GM21529 (cell line): ENCODE measurements around the gene CCDC149.

Experiments used
- ATAC-seq: cut with Tn5 transposase; IDR thresholded peaks from one replicate; pipeline ENCODE4 v1.9.1; 2021; ENCODE audit not compliant: unreplicated experiment

Gene CCDC149

DNA sequence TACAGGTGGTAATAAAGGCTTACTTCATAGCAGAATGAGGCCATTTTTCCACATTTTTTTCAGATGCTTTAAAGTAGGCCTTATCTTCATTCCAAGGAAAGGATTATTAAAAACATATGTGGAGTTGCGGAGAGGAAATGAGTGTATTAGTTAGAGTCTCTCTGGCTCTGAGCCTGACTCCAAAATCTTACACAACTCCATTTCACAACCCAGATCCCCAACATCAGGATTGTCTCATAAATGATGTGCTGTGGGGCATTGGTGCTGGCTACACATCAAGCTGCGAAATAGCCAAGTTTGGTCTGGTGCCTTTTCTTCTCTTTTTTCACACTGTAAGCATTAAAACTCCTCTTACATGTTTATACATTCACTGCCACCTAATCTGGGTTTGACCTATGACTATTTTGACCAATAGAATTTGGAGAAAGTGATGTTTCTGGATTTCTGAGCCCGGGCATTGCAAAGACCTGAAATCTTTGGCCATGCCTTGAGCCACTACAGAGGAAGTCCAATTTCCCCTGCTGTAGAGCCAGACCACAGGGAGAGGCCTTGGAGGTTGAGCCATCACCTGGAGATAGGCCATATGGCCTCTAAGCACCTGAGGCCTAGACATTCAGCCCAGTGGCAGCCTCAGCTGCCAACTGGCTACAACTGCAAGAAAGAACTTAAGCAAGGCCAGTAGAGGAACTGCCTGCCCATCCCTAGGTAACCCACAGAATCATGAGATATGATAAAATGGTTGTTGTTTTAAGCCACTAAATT lies 134.2 kb downstream of the CCDC149 start:
- no peak for ATAC-seq

DNA sequence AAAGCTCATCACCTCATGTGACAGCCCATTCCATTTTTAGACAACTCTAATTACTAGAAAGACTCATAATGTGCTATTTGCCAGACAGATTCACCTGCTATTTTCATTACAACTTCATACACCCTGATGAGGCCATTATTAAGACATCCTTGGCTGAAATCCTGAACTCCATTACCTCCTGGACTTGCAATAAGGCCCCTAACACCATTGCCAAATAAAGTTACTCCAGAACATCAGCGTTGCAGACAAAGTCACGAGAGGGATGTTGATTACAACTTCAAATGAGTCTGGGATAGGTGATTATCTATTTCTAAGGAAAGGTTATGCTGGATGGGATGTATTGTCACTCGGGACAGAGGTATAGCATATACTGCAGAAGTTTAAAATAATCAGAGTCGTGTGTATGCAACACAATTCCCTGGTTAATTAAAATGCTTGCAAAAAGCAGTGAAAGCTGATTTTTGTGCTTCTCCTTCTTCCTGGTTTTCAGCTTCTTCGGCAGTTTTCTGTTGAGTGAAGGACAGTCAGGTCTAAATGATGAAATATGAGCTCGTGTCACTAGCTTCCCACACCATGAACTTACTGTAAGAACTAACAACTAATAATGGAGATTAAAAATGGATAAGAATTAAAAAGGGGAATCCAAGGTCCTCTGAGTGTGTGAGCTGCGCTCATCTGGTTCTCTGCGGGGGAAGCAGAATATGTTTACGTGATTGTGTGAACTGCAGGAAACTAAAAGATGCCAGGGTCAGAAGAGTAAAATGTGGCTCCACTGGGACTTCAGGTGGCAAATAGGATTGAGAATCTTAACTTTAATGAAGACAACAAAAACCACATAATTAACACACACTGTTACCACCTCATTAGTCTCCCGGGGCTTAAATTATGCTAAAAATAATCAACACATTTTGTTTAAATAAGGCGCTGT lies 135.0 kb downstream of the CCDC149 start:
- ATAC-seq = no peak

DNA sequence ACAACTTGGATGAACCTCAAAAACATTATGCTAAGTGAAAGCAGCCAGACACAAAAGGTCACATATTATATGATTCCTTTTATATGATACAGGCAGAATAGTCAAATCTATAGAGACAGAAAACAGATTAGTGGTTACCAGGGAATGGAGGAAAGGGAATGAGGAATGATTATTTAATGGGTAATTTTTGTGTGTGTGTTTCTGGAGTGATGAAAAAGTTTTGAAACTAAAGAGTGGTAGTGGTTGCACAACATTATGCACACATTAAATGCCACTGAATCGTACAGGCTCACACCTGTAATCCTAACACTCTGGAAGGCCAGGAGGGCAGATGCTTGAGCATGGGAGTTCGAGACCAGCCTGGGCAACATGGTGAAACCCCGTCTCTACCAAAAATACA lies 137.1 kb downstream of the CCDC149 start:
- no peak for ATAC-seq

DNA sequence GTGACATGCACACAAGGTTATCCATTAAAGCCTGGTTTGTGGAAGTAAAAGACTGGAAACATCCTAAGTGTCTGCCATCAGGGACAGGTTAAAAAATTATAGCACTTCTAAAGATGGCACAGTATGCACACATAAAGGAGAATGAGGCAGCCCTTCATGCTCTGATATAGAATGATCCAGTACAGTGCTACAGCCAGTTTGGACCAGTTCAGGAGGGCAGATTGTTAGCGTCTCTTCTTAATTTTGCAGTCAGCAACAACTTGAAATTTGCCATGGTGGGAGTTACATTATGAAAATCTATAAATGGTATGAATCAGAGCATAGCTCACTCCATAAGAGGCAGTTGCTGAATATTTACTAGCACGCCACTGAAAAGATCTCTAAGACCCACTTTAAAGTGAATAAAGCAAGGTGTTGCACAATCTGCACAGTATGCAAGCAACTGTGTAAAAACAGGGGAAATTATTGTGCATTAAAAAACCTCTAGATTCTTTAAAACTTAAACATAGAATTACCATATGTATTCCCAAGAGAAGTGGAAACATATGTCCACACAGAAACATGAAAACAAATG lies 137.7 kb downstream of the CCDC149 start:
- no peak for ATAC-seq

DNA sequence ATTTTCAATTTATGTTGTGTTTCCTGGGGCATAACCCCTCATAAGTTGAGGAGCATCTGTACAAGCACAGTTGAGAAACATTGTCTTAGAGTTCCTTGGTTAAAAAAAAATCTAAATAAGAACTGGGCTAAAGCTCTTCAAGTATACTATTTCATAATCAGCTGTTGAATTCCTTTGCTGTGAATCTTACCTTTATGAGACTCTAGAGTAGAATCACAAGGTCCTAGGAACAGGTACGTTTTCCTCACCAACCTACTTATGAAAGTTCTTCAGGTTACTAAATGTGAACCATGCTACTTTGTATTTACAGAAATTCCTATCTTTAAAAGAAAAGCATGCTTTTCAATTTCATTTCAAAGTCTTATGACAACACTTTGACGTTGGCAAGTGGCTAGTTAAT lies 138.4 kb downstream of the CCDC149 start:
- no peak for ATAC-seq

DNA sequence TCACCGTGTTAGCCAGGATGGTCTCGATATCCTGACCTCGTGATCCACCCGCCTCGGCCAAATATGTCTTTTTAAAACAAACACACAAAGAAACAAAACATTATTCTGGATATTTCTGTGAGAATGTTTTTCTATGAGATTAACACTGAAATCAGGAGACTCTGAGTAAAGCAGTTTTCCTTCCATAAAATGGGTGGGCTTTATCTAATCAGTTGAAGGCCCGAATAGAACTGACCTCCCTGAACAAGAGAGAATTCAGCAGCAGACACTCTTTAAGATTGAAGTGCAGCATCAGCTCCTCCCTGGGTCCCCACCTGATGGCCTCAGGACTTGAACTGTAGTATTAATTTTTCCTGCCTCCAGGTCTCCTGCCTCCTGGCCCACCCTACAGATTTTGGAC lies 139.9 kb downstream of the CCDC149 start:
- ATAC-seq = no peak

DNA sequence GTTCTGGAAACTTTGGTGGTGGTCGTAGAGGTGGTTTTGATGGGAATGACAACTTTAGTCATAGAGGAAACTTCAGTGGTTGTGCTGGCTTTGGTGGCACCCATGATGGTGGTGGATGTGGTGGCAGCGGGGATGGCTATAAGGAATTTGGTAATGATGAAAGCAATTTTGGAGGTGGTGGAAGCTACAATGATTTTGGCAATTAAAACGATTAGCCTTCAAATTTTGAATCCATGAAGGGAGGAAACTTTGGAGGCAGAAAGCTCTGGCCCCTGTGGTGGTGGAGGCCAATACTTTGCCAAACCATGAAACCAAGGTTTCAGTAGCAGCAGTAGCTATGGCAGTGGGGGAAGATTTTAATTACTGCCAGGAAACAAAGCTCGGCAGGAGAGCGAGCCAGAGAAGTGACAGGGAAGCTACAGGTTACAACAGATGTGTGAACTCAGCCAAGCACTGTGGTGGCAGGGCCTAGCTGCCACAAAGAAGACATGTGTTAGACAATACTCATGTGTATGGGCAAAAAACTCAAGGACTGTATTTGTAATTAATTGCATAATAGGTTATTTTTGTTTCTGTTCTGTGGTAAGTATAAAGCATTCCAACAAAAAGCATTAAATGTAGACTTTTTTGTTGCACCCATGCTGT lies 140.7 kb downstream of the CCDC149 start:
- ATAC-seq = no peak

DNA sequence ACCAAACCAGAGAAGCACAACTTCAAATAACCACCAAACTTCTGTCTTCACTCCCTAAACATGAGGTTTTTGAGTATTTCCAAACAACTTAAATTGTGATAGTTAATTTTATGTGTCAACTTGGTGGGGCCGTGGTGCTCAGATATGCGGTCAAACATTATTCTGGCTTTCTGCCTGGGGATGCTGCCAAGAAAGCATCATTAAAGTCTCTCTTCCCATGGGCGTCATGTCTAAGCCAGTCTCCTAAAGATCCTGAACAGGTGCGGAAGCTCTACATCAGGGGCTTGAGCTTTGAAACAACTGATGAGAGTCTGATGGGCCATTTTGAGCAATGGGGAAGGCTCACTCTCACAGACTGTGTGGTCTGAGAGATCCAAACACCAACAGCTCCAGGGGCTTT lies 141.6 kb downstream of the CCDC149 start:
- no peak for ATAC-seq

DNA sequence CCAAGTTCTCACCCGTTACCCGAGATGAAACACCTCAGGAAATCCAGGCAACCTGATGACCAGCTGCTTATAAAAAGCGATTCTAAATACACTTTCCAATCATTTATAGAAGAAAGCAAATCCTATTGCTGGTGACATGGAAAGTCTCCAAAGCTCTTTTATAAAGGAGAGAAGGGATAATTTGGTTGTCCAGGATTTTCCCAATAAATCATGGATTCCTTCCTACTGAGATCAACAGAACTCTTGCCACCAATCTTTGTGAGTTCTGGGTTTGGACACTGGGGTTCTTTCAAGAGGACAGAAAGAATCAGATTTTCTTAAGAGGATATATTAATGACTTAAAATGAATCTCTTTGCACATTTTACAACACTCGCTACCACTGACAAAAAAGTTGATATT lies 142.2 kb downstream of the CCDC149 start:
- no peak for ATAC-seq

DNA sequence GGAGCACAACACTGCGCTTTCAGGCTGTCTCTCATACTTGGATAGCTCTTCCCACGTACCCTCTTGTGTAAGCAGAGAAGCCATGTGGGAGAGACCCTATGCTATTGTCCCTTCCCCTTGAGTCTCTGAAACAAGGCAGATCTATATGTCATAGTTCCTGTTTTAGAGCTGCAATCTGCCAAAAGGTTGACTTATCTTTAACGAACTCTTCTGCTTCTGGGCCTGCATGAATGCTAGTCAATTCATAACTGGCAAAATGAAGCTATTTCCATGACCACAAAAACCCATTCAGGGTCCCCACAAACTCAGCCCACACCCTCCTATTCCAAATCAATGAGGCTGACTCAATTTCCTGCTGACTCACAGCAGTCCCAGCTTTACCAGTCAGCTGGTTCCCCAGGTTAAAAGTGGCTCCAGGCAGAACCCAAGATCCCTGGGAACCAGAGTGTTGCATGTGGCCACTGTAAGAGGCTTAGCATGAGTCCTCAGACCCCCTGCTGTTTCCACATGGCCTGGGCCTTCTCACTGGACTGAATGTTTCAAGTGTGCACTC lies 142.7 kb downstream of the CCDC149 start:
- ATAC-seq = peak; percentile 76

DNA sequence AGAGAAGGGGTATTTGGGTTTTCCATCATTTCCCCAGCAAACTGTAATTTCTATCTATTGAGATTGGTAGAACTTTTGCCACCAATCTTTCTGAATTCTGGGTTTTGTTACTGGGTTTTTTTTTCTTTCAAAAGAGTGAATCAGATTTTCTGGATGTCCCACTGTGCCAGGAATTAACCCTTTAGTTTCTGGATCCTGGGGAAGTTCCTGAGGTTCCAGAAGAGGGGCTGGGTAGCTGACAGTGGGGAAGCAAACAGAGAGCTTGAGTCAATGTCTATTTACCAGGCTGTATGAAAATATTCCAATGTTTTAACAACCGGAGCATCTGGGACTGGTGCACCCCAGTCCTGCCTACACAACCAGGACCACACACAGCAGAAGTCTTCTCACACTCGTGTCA lies 143.3 kb downstream of the CCDC149 start:
- ATAC-seq = no peak

DNA sequence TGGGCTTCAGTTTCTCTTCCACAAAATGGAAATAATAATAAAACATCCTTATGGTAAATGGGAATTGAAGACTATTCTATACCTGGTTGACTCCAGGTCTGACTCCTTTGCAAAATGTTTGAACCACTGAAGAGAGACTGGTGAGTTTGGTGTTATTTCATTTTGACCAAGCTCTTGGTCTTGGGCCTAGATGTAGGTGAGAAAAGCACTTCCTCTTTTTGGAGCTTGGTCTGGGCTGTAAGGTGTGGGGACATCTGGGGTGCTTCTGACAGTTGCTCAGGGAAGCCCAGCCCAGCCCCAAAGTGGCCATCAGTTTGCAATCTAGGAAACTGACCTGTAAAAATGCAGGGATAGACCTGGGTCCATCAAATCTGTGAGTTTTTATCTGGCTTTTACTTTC lies 144.2 kb downstream of the CCDC149 start:
- peak; percentile 83 for ATAC-seq

DNA sequence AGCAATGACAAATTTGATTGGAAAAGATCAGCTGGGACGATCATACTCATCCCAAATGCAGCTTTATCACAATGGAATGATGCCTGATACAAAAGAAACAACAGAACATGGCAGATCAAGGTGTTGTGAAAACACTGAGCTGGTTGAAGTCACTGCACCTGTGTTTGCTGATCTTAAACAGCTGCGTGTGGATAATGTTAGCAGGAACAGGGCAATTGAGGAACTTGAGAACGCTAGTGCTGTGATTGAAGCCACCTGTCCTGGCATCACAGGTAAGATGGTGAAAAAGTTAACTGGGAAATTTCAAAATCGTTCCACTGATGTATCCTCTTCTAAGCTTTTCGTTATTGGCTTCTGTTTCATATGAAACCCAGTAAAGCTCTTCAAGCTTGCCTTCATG lies 144.8 kb downstream of the CCDC149 start:
- no peak for ATAC-seq

DNA sequence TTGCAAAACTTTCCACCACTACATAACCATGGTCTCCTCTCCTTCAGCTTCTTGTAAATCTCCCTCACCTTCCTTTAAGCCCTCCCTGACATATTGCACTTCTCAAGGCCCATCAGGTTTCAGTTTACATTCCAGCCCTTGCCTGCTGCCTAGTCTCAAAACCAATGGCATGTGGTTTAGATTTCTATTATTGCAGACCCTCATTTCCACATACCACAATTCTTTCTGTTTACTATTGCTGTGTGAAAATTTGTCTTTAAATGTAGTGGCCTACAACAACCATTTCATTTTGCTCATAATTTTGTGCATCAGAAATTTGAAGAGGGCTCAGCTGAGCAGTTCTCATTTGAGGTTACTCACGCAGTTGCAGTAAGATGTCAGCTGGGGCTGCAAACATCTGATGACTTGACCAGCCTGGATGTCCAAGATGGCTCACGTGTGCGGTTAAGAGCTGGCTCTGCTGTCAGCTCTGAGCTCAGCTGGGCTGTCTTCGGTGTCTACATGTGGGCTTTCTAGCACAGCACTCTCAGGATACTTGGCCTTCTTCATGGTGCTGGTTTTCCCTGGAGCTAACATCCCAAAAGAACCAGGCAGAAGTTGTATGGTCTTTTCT lies 147.4 kb downstream of the CCDC149 start:
- no peak for ATAC-seq

DNA sequence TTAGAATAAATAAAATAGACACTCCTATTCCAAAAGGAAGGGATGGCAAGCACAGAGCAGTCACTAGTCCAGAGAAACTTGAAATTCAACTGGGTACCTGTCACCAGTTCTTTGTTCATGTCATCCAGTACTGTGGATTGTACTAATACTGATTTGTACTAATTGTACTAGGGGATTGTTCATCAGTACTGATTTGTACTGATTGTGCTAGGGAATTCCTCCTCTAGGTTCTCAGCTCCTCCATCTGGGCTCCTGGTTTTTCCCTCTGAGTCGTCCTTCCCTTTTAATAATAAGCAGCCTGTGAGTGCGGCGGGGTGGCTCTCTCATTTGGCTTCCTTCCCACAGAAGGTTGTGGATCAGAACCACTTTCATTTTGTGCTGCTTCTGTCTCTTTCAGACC lies 148.5 kb downstream of the CCDC149 start:
- no peak for ATAC-seq

DNA sequence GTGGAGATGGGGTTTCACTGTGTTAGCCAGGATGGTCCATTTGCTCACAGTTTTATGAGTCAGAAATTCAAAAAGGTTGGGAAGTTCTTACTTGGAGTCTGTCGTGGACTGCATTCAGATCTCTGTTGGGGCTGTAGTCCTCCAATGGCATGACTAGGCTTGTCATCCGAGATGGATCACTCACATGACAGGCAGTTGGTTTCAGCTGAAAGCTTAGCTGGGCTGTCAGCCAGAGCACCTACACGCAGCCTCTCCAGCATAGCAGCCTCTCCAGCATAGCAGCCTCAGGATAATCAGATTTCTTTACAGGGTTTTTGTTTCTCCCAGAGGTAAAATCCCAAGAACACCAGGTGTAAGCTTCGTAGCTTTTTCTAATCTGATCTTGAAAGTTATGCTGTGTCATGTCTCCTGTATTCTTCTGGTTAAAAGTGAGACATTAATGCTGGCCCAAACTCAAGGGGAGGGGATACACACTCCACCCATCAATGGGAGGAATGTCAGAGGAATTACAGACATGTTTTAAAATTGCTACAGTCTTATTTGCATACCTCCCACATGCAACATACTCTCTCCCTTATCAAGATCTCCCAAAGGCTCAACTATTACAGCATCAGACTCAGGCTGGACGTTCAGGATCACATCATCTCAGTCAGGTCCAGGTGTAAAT lies 149.1 kb downstream of the CCDC149 start:
- no peak for ATAC-seq
